ENCODE measurements around the gene VAMP1. TPM values are rescaled to one million over a fixed set of nuclear protein-coding genes. Genes with fewer than 3 reads are reported as not detected.

VAMP1 gene
- total RNA-seq, 6 experiments from 2014 or later = 3.5 to 6.5 (median 6.0) TPM

DNA sequence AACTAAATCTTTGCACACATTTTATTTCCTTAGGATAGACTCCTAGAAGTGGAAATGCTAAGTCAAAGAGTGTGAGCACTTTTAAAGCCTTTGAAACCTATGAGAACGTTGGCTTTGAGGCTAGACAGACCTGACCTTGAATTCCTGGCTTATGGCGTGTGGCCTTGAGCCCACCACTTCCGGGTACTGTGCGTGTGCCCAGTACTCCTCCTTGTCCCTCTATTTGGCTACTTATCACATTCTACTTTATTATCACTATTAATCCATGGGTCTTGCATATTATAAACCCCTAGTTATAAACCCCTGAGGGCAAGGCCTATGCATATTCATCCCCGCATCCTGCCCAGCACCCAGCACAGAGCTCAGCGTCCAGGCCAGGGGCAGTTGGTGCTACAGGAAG lies 51.7 kb downstream of the VAMP1 start:
- H3K4me1 ChIP-seq = no peaks in the 10 kb centered on the region
- WGBS (ENCODE audit: insufficient coverage, low coverage, low lambda C conversion rate, missing lambda C conversion rate) = 70% methylated on average over 3 of the region's 6 CpGs
- H3K27ac ChIP-seq = no peak overlapping the region
- no peaks in the 10 kb centered on the region for H3K27me3 ChIP-seq
- H3K9me3 ChIP-seq = no peaks in the 10 kb centered on the region
- DNase-seq = no peak
- intact Hi-C loops (cut with DNase I) = no loop called here
- no peak overlapping the region for H3K4me3 ChIP-seq
- ATAC-seq = no peak
- no peaks in the 10 kb centered on the region for H3K36me3 ChIP-seq
- TF ChIP-seq, protein P1, sequence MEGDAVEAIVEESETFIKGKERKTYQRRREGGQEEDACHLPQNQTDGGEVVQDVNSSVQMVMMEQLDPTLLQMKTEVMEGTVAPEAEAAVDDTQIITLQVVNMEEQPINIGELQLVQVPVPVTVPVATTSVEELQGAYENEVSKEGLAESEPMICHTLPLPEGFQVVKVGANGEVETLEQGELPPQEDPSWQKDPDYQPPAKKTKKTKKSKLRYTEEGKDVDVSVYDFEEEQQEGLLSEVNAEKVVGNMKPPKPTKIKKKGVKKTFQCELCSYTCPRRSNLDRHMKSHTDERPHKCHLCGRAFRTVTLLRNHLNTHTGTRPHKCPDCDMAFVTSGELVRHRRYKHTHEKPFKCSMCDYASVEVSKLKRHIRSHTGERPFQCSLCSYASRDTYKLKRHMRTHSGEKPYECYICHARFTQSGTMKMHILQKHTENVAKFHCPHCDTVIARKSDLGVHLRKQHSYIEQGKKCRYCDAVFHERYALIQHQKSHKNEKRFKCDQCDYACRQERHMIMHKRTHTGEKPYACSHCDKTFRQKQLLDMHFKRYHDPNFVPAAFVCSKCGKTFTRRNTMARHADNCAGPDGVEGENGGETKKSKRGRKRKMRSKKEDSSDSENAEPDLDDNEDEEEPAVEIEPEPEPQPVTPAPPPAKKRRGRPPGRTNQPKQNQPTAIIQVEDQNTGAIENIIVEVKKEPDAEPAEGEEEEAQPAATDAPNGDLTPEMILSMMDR (IDR thresholded peaks at IDR 0.05) = no peak
- TF ChIP-seq POLR2A (IDR thresholded peaks at IDR 0.05) = no peak

DNA sequence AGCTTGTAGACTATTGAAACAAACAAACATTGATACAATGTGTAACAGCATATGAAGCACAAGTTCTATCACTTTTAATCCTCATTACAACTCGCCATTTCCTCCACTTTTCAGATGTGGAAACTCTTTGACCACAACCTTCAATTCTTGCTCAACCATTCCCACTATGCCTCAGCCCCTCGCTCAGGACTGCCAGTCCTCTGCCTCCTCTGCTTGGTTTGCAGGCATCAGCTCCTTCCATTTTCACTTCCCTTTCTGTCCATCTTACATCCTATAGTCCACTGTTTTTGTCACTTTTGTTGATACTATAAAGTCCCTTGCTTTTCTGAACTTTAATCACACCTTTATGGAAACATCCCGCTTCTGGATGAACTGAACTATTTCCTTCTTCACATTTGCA lies 53.9 kb downstream of the VAMP1 start:
- H3K9me3 ChIP-seq = no peaks in the 10 kb centered on the region
- no peak overlapping the region for H3K27ac ChIP-seq
- ATAC-seq (peak; percentile 55 to 74 (median 56)), DNase-seq (no peak)
- 63% methylated on average over 3 of the region's 3 CpGs for WGBS (ENCODE audit: insufficient coverage, low coverage, low lambda C conversion rate, missing lambda C conversion rate)
- no peaks in the 10 kb centered on the region for H3K36me3 ChIP-seq
- intact Hi-C loops (cut with DNase I) = no loop called here
- H3K4me3 ChIP-seq = no peak overlapping the region
- no peak for TF ChIP-seq POLR2A (IDR thresholded peaks at IDR 0.05)
- TF ChIP-seq, protein P1 (IDR thresholded peaks at IDR 0.05) = no peak
- no peaks in the 10 kb centered on the region for H3K4me1 ChIP-seq
- no peaks in the 10 kb centered on the region for H3K27me3 ChIP-seq

Other genes with a start within 250 kb of the VAMP1 start
- gene PLEKHG6, start 160.0 kb downstream of the VAMP1 start, total RNA-seq = 1 to 10 TPM; 2.3 to 5.5 (median 3.3) TPM
- 100 to 1,000 TPM in 4 of 6 experiments, 10 to 100 TPM in 2; 70.6 to 199 (median 117) TPM for gene TNFRSF1A, start 128.6 kb downstream of the VAMP1 start, total RNA-seq
- gene SCNN1A, start 95.1 kb downstream of the VAMP1 start, total RNA-seq = 1 to 10 TPM; 2.1 to 9.5 (median 6.0) TPM
- 100 to 1,000 TPM in 3 of 6 experiments, 10 to 100 TPM in 3; 83.8 to 235 (median 103) TPM for gene LTBR, start 86.5 kb downstream of the VAMP1 start, total RNA-seq
- gene CD27, start 25.7 kb downstream of the VAMP1 start, total RNA-seq = 1 to 10 TPM in 1 of 6 experiments, under 1 TPM in 4, not detected in 1; 0.33 to 1.2 (median 0.68) TPM
- 10 to 100 TPM; 13.8 to 29.3 (median 21.4) TPM for gene TAPBPL, start 18.6 kb downstream of the VAMP1 start, total RNA-seq
- 100 to 1,000 TPM in 1 of 6 experiments, 10 to 100 TPM in 5; 38.2 to 104 (median 80.2) TPM for gene MRPL51, start 22.6 kb upstream of the VAMP1 start, total RNA-seq
- 10 to 100 TPM in 2 of 6 experiments, 1 to 10 TPM in 4; 6.2 to 40.9 (median 8.4) TPM for gene NCAPD2, start 23.4 kb upstream of the VAMP1 start, total RNA-seq
- gene GAPDH, start 63.8 kb upstream of the VAMP1 start, total RNA-seq = 1,000 to 10,000 TPM in 4 of 6 experiments, 100 to 1,000 TPM in 2; 788 to 3,247 (median 1,580) TPM
- 1 to 10 TPM; 5.5 to 9.3 (median 7.4) TPM for gene IFFO1, start 85.4 kb upstream of the VAMP1 start, total RNA-seq
- gene NOP2, start 97.6 kb upstream of the VAMP1 start, total RNA-seq = 10 to 100 TPM; 12.6 to 20.1 (median 18.5) TPM
- gene CHD4, start 136.7 kb upstream of the VAMP1 start, total RNA-seq = 100 to 1,000 TPM in 1 of 6 experiments, 10 to 100 TPM in 5; 66.7 to 102 (median 82.3) TPM
- 1 to 10 TPM in 1 of 6 experiments, under 1 TPM in 5; 0.31 to 1.5 (median 0.78) TPM for gene LPAR5, start 165.3 kb upstream of the VAMP1 start, total RNA-seq
- gene ACRBP, start 176.8 kb upstream of the VAMP1 start, total RNA-seq = 1 to 10 TPM in 4 of 6 experiments, under 1 TPM in 1, not detected in 1; 0.95 to 3.3 (median 1.7) TPM
- gene ING4, start 192.4 kb upstream of the VAMP1 start, total RNA-seq = 10 to 100 TPM; 10.6 to 20.0 (median 17.0) TPM
- 10 to 100 TPM; 11.9 to 22.3 (median 18.3) TPM for gene ZNF384, start 218.7 kb upstream of the VAMP1 start, total RNA-seq
- gene PIANP, start 230.1 kb upstream of the VAMP1 start, total RNA-seq = not detected